Stimulated activated CD8-positive, alpha-beta memory T cell treated with anti-CD3 and anti-CD28 coated beads, Interleukin-4, amount 100 ng/mL, for 48 hours (primary cell): ENCODE results near the gene PPP2R5D.
"Not testable (repeated sequence)": the region's sequence is repeated elsewhere in the genome, so short reads cannot be mapped to it uniquely, and the experiment has no call there.

Source experiments
- DNase-seq: peaks from one replicate; pipeline ENCODE4 v3.0.0-alpha.2; 2020

Gene PPP2R5D

DNA sequence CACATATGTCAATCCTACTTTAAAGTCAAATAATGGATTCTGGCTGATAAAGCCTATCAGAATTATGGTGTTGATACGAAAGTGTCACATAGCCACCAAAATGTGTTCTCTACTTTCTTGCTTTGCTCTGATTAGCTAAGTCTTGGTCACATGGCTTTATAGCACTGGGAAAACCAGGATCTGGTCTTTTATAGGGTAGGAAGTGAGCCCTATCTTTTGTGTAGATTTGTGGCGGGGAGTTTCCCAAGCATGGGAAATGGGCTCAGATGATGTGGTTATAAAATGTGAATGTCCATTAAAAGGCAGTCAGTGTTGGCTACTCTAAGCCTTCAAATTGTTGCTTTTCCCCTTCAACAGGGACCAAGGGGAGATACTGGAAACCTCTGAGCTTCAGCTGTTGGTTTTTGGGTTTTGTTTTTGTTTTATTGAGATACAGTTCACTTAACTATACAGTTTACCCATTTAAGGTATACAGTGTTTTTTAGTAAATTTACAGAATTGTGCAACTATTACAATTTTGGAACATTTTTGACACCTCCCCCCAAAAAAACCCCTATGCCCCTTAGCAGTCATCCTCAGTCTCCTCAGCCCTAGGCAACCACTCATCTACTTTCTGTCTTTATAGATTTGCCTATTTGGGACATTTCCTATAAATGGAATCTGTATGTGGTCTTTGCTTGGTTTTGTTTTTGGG, 49.3 kb downstream of the PPP2R5D start:
- DNase-seq, result no peak

DNA sequence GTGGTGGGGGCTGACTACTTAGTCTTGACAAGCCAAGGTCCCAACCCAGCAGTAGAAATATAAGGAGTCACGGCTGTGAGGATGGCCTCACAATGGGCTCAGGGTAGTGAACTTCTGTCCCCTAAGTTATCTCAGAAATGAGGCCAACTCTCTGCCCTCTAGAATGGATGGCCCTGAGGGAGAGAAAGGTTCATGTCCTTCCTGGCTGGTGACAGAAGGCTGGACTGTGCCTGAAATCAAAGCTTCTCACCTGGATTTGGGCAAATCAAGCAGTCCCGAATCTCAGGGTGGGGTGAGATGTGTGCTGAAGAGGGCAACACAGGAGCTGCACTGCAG, 49.8 kb downstream of the PPP2R5D start:
- no peak for DNase-seq

DNA sequence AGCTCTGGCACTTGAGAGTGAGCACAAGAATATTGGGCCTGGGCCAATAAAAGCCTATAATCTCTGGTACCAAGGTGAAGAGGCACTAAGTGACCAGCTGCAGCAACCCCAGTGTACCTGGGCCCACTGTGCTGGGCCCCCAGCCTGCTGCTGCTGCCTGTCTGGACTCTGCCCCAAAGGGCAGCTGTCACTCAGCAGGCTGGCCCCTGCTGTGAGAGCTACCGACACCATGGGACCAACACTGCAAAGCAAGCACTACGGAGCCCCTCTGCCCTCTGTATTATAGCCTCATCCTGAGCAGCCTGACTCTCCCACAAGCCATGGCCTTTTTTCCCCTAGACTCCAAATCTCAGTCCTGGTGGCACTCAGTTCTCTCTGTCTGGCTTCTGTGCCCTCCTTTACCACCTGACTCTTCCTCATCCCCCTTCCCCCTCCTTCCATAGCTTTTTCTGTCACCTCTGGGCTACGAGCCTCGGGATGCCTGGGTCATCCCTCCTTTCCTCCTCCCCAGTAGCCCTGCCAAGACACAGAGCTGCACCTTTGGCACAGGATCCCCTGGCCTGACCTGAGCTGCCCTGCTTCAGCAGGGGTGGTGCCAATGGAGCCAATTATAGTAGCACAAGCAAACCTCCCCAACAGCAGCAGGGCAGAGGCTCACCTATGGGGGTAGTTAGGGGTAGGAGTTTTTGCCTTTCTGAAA, 51.3 kb downstream of the PPP2R5D start:
- no peak for DNase-seq

DNA sequence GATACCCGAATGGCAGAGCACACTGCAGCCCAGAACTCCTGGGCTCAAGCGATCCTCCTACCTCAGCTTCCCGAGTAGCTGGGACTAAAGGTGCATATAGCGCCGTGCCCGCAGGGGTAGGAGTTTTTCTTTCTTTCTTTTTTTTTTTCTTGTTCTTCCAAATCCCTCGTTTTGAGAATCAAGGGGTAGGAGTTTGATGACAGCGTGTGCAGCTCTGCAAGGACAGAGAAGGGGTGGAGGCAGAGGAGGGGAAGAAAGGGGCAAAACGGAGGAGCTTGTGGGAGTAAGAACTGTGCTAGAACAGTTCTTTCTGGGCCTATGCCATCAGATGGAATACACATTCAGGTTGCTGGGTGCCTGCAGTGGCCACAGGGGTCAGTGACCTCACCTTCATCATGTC, 52.3 kb downstream of the PPP2R5D start:
- no peak for DNase-seq

DNA sequence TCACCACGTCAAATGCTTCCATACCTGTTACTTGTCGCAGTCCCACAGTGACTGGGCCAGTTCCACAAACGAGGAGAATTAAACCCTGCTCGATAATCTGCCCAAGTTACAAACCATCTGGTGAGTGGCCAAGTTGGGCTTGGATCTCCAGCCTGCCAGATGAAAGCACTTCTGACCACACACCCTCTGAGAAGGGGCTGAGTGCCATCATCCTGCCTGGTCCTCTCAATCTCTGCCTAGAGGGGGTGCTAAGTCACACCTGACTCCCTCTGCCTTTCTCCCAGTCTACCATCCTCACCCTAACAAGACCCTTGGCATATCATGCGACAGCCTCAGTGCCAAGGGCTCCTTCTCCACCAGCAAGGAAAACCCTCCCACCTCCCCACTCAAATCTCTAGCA, 52.8 kb downstream of the PPP2R5D start:
- no peak for DNase-seq

DNA sequence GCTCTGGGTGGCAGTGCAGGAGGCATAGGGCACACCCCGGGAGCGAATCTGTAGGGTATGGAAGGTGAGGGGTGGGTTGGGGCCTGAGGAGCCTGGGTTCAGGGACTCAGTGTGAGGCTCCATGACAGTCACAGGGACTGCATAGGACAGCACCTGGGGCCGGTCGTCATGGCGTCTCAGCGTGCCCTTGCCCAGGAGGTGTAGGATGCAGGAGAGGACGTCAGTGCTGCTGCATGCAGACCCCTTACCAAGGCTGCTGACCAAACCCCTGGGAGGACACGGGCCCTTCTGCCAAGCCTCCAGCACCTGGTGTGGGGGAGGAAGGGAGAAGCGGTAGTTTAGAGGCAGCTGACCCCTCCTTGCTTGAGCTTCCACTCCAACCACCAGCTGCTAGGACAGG, 53.3 kb downstream of the PPP2R5D start:
- DNase-seq, result no peak

DNA sequence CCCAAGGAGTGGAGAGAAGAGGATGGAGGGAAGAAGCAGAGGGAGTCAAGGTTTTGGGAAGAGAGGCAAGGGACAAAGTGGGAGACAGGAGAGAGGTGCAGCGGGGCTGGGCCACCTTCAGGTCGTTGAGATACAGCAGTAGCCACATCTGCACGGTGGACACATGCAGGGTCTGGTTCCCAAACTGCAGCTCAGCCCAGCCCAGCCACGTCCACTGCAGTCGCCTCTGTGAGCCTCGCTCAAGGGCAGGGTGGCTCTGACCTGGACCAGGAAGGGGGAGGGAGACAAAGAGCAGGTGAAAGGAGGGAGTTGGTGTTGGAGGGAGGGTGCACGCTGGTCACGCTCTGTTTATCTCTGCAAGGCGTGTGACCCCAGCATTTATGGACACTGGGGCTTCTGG, 54.4 kb downstream of the PPP2R5D start:
- DNase-seq, result no peak

DNA sequence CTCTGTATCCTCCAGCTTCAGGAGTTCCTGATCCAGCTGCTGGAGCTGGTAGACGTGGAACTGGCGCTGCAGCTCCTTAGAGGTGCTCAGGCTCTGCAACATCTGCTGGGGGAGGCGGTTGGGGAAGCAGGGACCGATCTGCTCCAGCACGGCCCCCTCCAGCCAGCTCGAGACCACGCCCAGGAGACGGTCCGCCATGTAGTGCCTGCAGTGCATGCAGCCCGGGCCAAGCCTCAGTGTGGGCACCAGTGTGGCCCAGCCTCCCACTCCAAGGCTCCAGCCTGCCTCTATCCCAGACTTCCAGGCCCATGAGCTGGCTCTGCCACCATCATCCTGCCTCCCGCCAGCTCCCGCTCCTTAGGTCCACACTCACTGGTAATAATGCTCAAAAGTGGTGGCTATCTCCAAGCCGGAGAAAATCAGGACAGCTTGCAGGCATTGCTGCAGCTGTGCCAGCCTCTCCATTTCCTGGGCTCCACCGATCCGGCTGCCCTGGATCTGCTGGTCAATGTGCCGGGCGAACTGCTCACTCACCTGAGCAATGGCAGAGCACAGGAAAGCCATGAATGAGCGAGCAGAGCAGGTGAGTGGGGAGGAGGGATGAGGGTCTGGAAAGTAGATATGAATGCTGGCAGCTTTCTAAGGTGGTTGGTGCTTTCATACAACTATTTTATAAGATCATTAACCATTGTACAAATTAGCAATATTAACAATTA, 56.3 kb downstream of the PPP2R5D start:
- no peak for DNase-seq

DNA sequence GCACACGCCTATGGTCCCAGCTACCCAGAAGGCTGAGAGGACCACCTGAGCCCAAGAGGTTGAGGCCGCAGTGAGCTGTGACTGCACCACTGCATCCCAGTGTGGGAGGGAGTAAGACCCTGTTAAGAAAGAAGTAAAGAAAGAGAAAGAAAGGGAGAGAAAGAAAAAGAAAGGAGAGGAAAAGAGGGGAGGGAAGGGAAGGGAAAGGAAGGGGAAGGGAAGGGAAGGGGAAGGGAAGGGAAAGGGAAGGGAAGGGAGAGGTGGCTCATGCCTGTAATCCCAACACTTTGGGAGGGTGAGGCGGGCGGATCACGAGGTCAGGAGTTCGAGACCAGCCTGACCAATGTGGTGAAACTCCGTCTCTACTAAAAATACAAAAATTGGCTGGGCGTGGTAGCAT, 57.1 kb downstream of the PPP2R5D start:
- not testable (repeated sequence) for DNase-seq

DNA sequence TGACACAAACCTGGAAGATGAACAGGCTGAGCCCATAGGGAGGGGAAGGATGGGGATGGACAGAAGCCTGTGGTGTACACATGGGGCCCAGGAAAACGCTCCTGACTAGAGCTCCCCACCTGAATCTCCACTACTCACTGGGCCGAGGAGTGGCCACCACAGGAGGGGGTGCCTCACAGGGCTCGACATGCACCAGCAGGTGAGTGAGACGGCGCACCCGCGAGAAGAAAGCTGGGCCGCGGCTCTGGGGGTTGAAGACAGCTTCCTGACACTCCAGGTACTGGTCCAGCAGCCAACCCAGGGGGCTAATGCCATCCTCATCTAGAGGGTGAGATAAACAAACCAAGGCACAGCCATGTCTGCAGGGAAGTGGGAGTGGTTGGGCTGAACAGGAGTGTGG, 58.9 kb downstream of the PPP2R5D start:
- DNase-seq, result no peak

DNA sequence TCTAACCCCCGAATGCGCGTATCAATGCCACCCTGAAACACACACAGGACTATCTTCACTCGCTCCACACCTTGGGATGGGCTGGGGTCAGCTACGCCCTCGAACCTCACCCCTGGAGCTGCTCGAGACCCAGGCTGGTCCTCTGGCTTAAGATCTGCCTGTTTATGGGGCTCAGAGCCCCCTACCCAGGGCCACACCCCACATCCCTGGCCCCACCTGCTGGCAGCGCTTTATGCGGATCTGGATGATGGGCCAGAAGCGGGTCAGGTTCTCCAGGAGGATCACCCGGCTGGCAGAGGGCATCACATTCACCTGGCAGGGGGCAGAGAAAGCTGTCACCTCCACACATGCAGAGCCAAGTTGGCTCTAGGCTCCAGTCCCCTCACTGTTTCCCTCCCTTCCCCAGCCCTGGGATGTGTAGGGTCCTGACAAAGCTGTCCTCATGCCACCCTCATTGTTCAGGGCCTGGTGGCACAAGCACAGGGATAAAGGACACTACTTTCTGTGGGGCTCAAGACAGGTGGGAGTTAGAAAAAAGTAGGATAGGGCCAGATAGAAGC, 61.1 kb downstream of the PPP2R5D start:
- no peak for DNase-seq

DNA sequence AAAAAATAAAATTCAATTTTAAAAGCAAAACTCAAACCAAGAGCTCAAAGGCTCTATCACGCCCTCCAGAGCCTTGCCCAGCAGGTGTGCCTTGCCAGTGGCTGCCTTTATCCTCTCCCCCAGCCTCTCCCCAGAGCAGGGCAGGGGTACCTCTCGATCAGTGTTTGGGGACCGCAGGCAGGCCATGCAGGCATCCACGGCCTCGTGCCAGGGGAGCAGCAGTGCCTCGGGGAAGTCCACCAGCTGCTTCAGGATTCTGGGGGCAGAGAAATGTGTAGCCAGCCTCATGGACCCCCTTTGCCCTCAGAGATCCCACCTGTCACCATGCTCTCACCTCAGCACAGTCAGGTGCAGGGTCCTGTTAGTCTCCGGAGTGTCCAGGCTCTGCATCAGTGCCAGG, 63.6 kb downstream of the PPP2R5D start:
- DNase-seq, result no peak

DNA sequence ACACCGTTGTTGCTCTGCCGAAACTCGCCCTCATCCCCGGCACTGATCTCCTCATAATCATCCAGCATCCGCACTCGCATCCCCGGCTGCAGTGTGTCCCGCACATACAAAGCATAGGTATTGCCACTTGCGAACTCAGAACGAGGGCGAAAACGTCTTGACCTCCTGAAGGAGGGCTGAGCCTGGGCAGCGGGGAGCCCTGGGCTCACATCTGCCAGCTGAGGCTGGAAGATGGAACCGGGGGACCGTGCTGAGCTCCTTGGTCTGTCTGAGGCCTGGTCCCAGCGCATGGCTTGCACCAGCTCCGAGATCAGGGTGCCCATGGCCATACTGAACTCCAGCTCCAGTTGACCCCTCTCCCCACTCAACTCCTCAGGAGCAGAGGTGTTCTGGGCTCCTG, 66.6 kb downstream of the PPP2R5D start:
- no peak for DNase-seq

DNA sequence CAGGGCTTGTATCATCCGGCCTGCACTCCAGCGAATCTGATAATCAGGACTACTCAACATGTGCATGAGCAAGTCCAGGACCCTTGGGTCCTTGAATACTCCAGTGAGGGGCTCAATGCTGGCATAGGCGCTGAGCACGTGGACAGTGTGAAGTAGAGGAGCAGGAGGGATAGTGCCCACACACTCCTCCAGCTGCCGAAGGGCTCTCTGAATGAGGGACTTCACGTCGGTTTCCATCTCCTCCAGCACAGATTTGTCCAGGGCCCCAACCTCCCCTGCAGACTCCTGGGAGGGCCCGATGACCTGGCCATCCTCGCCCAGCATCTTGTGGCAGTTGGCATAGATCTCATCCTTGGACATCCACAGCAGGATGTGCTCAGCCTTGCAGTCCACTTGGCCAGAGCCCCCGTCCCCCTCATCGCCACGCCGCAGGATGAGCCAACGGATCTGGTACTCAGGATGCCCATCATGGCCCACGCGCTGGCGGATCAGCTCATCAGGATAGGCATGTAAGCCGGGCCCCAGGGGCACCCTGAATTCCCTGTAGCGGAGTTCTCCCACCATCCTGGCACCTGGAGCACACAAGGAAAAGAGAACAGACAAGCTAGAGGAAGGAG, 68.0 kb downstream of the PPP2R5D start:
- no peak for DNase-seq

DNA sequence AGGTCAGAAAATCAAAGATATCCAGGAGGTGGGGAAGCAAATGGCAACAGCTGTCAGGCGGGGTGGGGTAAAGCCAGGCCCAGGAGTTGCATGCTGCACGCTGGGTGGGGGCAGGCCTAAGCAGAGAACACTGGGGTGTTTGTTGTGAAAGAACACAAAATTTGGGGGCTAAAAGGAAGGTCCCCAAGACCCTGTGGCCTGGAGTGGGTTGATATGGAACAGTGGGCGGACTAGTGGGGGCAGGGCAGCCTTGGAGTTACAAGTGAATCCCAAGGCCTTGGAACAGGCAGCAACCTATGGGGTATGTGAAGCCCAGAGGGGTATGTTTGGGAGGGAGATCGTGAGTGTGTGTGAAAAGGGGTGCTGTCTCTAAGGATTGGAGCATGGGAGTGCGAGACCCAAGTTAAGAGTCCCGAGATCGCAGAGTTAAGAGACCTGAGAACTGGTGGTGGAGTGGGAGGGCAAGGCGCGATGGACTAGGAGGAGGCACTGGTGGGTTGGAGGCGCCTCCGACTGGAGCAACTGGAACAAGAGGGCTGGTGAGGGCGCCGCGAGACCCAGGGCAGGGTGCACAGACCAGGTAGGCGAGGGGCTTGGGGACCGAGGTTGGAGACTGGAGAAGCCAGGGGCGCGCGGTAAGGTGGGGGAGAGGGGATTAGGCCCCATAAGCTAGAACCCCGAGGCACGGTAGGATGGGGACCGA, 68.6 kb downstream of the PPP2R5D start:
- peak; percentile 46 for DNase-seq

DNA sequence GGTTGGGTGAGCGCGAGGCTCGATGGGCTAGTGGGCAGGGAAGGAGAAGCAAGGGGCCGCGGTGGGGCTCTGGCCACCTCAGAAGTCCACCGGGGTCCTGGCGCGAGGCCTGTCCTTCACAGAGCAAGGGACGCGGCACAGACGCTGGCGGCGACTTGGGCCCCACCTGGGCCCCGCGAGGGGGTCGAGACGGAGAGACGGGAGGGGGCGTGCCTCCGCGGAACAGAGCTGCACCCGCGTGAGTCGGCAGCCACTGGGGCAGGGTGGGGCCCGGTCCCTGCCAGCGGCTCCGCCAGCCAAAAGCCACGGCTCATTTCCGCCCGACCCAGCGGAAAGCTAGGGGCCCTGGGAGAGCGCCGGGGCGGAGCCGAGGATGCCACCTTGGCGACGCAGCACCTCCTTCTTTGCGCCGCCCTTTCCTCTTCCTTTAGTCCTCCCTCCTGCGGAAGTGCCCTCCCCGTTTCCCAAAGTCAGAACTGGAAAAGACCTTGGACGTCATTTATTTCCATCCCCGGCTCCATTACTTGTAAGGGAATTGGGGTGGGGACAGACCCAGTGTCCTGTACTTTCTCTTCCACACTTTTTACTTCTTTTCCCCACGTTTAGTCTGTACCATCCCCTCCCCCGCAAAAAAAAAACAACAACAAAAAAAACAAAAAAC, 69.3 kb downstream of the PPP2R5D start, which contains the start of gene CUL7:
TSS of gene CUL7 (minus strand) at position 307 of the 661 bp plus-strand sequence. CDS start 1,063 bp downstream, outside the sequence.
- peak; percentile 93 for DNase-seq

DNA sequence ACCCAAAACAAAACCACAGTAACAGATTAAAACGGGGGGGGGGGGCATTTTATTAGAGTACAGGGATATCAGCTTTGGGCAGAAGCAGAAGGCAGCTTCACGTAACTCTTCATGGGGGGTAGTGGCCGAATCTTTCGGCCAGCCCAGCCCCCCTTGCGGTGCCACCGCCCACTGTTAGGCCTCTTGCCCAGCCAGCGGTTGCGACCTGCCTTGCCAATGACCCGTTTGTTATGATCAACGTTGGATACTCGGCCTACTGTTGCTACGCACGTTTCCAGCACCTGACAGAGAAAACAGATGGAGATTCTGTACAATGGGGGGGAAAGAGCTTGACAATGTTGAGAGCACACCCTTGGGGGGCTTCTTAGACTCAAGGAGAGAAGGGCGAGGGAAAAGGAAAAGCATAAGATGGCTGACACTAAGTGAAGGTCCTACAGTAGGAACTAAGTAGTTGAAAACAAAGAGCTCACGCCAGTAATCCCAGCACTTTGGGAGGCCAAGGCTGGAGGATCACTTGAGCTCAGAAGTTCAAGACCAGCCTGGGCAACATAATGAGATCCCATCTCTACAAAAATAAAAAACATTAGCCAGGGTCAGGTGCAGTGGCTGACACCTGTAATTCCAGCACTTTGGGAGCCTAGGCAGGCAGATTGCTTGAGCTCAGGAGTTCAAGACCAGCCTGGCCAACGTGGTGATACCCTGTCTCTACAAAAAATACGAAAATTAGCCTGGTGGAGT, 70.0 kb downstream of the PPP2R5D start:
- DNase-seq, result no peak

DNA sequence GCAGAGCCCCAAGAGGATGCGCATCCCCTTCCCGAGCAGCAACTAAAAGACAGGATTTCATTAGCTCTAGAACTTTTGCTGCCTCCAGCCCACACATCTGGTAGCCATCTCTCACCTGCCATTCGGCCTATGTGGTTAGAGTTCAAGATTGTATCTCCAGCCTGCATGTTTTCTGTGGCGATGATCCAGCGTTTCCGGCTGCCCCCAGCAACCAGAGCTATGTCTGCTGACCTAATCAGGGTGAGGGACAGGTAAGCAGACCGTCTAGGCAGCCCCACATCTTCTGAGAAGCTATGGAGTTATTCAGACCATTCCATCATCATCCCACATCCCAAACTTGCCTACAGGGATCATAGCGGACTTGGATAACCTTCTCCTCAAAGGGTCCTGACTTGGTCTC, 71.6 kb downstream of the PPP2R5D start:
- no peak for DNase-seq

DNA sequence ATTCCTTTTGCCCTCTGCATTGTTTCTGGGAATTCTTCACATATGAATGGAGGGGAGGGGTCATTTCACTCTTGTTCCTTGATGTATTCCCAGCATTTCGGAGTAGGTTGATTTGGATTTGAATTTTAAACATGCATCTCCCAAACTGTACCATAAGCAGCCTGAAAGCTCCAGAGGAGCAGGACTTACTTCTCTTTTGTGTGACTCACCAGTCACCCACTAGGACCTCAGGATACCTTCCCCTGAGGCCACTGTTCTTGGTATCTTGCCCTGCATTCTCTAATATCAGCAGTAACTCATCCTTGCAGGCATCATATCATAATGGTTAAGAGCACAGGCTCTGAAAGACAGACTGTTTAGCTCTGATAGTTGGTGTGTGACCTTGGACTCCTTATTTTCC, 74.2 kb downstream of the PPP2R5D start:
- DNase-seq, result no peak

DNA sequence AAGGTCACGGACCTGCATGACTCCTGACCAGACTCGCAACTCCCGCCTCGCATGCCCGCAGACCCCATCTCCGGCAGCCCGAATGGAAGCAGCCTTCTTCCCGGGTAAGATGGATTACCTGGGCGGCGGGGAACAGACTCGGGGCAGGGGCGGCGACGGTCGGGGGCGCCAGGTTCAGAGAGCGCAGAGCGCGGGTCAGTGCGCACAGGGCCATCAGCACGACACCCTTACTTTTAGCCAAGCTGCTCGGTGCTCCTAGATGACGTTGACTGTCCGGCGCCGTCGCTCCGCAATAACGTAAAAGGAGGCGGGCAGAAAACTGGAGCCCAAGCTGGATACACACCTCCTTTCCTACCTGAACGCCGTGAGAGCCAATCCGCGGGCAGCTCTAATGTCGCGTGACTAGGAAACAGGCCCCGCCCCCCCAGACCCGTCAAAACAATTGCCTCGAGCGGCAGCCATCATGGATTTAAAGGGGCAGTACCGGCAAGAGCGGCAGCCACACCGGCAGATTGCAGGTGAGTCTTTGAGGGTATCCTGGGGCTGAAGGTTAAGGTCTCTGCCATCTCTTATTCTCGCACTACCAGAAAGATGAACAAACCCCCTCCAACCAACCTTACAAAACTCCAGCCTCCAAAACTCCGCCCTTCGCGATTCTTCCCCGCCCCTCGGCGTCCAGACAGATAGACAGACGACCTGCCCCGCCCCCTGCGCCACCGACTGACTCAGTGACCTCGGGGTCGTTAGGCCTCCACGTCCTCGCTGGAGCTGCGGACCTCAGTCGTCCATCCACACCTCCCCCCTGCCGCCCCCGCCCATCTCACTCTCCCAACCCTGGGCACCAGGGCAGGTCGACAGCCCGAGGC, 75.0 kb downstream of the PPP2R5D start, which contains the start of the genes KLC4 and MRPL2:
TSS of gene KLC4 (plus strand) at position 464 of the 866 bp plus-strand sequence. CDS start 1,705 bp downstream, outside the sequence.
TSS of gene MRPL2 (minus strand) at position 267 of the 866 bp plus-strand sequence. CDS start at position 214, 53 bp downstream.
- DNase-seq, result peak; percentile 99
